Mesendoderm (in vitro differentiated cells): ENCODE data around the gene CEP85.

Experiments
- DNase-seq: peaks from one replicate; pipeline ENCODE4 v3.0.0; 2013
- H2AK5ac ChIP-seq: 2 replicates; pipeline ENCODE4 v1.6.1; 2013; ENCODE audit warnings: low read length, inconsistent platforms
- H2BK120ac ChIP-seq: 2 replicates; pipeline ENCODE4 v1.6.1; 2013; ENCODE audit warnings: low read depth, mild to moderate bottlenecking, low read length, moderate library complexity, mixed read lengths
- H2BK15ac ChIP-seq: replicated peaks from 2 replicates; pipeline ENCODE4 v1.6.1; 2013; ENCODE audit warnings: low read depth, mild to moderate bottlenecking, moderate library complexity
- H2BK5ac ChIP-seq: 2 replicates; pipeline ENCODE4 v1.6.1; 2013; ENCODE audit warnings: low read length, inconsistent platforms
- H3K18ac ChIP-seq: 2 replicates; pipeline ENCODE4 v1.6.1; 2013; ENCODE audit warnings: mild to moderate bottlenecking, low read length, mixed read lengths
- H3K23ac ChIP-seq: one replicate; pipeline ENCODE4 v1.6.1; 2013; ENCODE audit warnings: low read length
- H3K27ac ChIP-seq: 2 replicates; pipeline ENCODE4 v1.5.1; 2013; ENCODE audit warnings: low read depth, mild to moderate bottlenecking, inconsistent platforms, low read length, moderate library complexity
- H3K27me3 ChIP-seq: 2 replicates; pipeline ENCODE4 v1.6.1; 2013; ENCODE audit warnings: low read length, control low read depth, mild to moderate bottlenecking, inconsistent platforms; ENCODE audit not compliant: insufficient read depth, poor library complexity
- H3K36me3 ChIP-seq: 2 replicates; pipeline ENCODE4 v1.6.1; 2013; ENCODE audit warnings: low read length, inconsistent platforms; ENCODE audit not compliant: control insufficient read depth, insufficient read depth
- H3K4ac ChIP-seq: one replicate; pipeline ENCODE4 v1.6.1; 2013; ENCODE audit warnings: low read depth, mild to moderate bottlenecking, low read length, moderate library complexity
- H3K4me1 ChIP-seq: 2 replicates; pipeline ENCODE4 v1.6.1; 2013; ENCODE audit warnings: low read depth, low read length, inconsistent platforms; ENCODE audit not compliant: control insufficient read depth
- H3K4me2 ChIP-seq: 2 replicates; pipeline ENCODE4 v1.6.1; 2013; ENCODE audit warnings: low read length
- H3K4me3 ChIP-seq: 2 replicates; pipeline ENCODE4 v1.5.1; 2013; ENCODE audit warnings: mild to moderate bottlenecking, low read length
- H3K56ac ChIP-seq: one replicate; pipeline ENCODE4 v1.6.1; 2013; ENCODE audit warnings: low read length
- H3K79me1 ChIP-seq: 2 replicates; pipeline ENCODE4 v1.6.1; 2013; ENCODE audit warnings: low read length, inconsistent platforms
- H3K79me2 ChIP-seq: 2 replicates; pipeline ENCODE4 v1.6.1; 2013; ENCODE audit warnings: mild to moderate bottlenecking, low read length; ENCODE audit not compliant: control insufficient read depth, insufficient read depth
- H3K9ac ChIP-seq: 2 replicates; pipeline ENCODE4 v1.6.1; 2013; ENCODE audit warnings: low read length, inconsistent platforms
- H4K5ac ChIP-seq: one replicate; pipeline ENCODE4 v1.6.1; 2013; ENCODE audit warnings: low read length
- H4K8ac ChIP-seq: one replicate; pipeline ENCODE4 v1.6.1; 2013; ENCODE audit warnings: low read depth, mild to moderate bottlenecking, control low read depth, low read length, moderate library complexity
- WGBS: extraction: QIAGEN DNeasy Blood & Tissue Kit; methylation state at CpG from one replicate; pipeline ENCODE4 v1.1.7; 2013; ENCODE audit warnings: low lambda C conversion rate, missing lambda C conversion rate; ENCODE audit not compliant: insufficient coverage; ENCODE audit errors: extremely low coverage; 5-methylcytosine and 5-hydroxymethylcytosine counted together

Gene CEP85

DNA sequence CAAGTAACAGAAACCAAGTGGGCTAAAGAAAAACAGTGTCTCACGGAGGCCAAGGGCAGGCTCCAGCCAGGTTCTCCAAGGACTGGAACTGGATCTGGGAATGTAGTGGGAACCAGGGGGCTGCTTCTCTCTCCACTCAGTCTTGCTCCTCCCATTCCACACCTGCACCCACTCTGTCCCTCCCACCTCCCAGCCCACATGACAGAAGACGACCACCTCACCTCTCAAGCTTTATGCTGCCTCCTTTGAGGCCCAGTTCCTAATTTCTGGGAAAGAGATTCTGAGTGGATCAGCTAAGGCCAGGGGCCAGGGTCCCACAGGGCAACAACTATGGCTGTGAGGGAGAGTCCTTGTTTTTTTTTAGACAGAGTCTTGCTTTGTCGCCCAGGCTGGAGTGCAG lies 18.8 kb upstream of the CEP85 start:
- no peak overlapping the region for H3K23ac ChIP-seq
- H3K79me2 ChIP-seq: no peaks in the 10 kb centered on the region
- no peak overlapping the region for H2AK5ac ChIP-seq
- H3K4me1 ChIP-seq: no peaks in the 10 kb centered on the region
- no peak overlapping the region for H3K18ac ChIP-seq
- no peak overlapping the region for H3K4me3 ChIP-seq
- H4K8ac ChIP-seq: no peak overlapping the region
- no peak overlapping the region for H3K9ac ChIP-seq
- no peak for DNase-seq
- no peak overlapping the region for H2BK120ac ChIP-seq
- H3K4ac ChIP-seq: no peak overlapping the region
- H2BK15ac ChIP-seq: no peak overlapping the region
- no peaks in the 10 kb centered on the region for H3K79me1 ChIP-seq
- H3K27ac ChIP-seq: no peak overlapping the region
- no peak overlapping the region for H4K5ac ChIP-seq
- H3K4me2 ChIP-seq: no peak overlapping the region
- H3K36me3 ChIP-seq: no peaks in the 10 kb centered on the region
- no peak overlapping the region for H2BK5ac ChIP-seq
- WGBS: no CpG with 5 or more reads among the region's 3 CpGs
- no peak overlapping the region for H3K56ac ChIP-seq
- no peaks in the 10 kb centered on the region for H3K27me3 ChIP-seq

DNA sequence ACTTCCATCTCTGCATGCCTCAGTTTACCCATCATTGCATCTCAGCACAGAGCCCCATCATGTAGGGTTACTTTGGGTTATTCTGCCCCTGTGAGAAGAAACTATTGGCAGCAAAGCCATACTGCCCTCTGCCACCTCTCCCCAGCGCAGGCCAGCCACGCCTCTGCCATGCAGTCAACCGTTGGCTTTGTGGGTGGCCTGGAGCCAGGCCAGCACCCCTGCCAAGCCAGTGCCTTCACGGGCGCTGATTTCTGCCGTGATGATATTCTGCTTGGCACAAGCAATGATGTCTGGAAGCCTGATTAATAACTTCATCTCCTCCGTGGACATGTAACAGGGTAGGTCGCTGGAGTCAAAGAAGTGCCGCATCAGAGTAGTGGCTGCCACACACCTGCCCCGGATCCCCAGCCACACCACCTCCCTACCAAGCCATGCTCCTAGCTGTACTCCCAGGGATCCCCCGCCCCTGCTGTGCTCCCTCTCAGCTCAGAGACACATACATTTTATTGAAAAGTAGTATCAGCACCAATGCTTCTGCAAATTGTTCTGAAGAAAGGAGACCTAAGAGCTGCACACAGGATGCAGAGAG lies 15.0 kb upstream of the CEP85 start:
- Histone ChIP-seq H2BK5ac (no peak overlapping the region), H3K79me2 (no peaks in the 10 kb centered on the region), H3K27me3 (no peaks in the 10 kb centered on the region), H3K36me3 (no peaks in the 10 kb centered on the region), H3K4ac (no peak overlapping the region), H2AK5ac (no peak overlapping the region), H3K56ac (no peak overlapping the region), H3K27ac (no peak overlapping the region), H2BK15ac (no peak overlapping the region), H4K5ac (no peak overlapping the region), H2BK120ac (no peak overlapping the region), H3K23ac (no peak overlapping the region), H3K18ac (no peak overlapping the region), H3K79me1 (no peaks in the 10 kb centered on the region), H4K8ac (no peak overlapping the region), H3K4me3 (no peak overlapping the region), H3K4me2 (no peak overlapping the region), H3K4me1 (no peaks in the 10 kb centered on the region), H3K9ac (no peak overlapping the region)
- WGBS: no CpG with 5 or more reads among the region's 11 CpGs
- DNase-seq: no peak

DNA sequence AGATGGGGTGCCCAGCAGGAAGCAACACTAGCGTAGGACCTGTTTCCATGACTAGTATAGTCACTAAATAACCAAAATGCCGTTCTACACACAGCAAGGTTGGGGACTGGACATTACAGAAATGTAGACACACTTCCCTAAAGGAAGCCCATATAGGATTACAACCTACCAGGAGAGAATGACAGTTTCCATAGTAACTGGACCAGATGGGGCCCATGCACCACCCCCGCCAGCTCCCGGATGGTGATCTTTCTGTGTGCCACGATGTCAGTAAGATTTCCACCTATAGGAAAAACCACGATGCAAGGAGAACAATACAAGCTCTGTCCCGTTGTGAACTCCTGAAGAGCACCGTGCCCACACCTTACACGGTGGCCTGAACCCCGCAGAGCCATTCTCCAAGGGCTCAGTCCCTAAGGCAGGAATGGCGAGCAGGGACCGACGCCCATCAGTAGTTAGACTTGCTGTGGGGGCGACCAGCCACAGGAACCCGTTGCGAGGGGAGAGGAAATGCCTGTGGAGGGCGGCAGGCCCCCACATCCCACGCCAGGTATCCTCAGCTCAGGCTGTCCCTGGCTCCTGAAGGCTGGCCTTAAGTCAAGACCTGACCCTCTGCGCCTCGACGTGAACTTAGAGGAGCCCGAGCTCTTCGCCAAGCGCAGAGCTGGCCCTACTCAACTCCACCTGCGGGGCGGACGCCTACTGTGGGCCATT lies 13.6 kb upstream of the CEP85 start:
- no peak for DNase-seq
- Histone ChIP-seq H4K8ac (no peak overlapping the region), H3K27me3 (no peaks in the 10 kb centered on the region), H3K27ac (no peak overlapping the region), H3K4ac (no peak overlapping the region), H3K56ac (no peak overlapping the region), H2BK5ac (no peak overlapping the region), H3K36me3 (no peaks in the 10 kb centered on the region), H2BK120ac (no peak overlapping the region), H3K4me3 (no peak overlapping the region), H3K23ac (no peak overlapping the region), H3K4me2 (no peak overlapping the region), H3K79me2 (no peaks in the 10 kb centered on the region), H4K5ac (no peak overlapping the region), H3K9ac (no peak overlapping the region), H2AK5ac (no peak overlapping the region), H3K79me1 (no peaks in the 10 kb centered on the region), H3K18ac (no peak overlapping the region), H2BK15ac (no peak overlapping the region), H3K4me1 (no peaks in the 10 kb centered on the region)
- WGBS: no CpG with 5 or more reads among the region's 27 CpGs

DNA sequence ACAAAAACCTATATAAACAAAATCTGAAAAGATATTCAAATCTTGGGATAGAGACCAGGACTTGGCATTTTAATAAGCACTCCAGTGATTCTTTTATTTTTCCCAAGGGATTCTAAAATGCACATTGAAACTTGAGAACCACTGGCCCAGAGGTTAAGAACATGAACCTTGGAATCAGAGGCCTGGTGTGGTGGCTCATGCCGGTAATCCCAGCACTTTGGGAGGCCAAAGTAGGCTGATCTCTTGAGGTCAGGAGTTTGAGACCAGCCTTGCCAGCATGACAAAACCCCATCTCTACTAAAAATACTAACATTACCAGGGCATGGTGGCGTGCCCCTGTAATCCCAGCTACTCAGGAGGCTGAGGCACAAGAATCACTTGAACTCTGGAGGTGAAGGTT lies 12.9 kb upstream of the CEP85 start:
- no peaks in the 10 kb centered on the region for H3K4me1 ChIP-seq
- DNase-seq: no peak
- no peak overlapping the region for H3K18ac ChIP-seq
- H3K4me2 ChIP-seq: no peak overlapping the region
- no peak overlapping the region for H3K56ac ChIP-seq
- no peak overlapping the region for H4K8ac ChIP-seq
- H2BK5ac ChIP-seq: no peak overlapping the region
- H3K79me2 ChIP-seq: no peaks in the 10 kb centered on the region
- no peak overlapping the region for H2BK15ac ChIP-seq
- no peak overlapping the region for H3K9ac ChIP-seq
- H2BK120ac ChIP-seq: no peak overlapping the region
- no peak overlapping the region for H3K23ac ChIP-seq
- WGBS: no CpG with 5 or more reads among the region's 2 CpGs
- no peaks in the 10 kb centered on the region for H3K27me3 ChIP-seq
- H4K5ac ChIP-seq: no peak overlapping the region
- no peak overlapping the region for H3K4me3 ChIP-seq
- H2AK5ac ChIP-seq: no peak overlapping the region
- H3K36me3 ChIP-seq: no peaks in the 10 kb centered on the region
- H3K27ac ChIP-seq: no peak overlapping the region
- no peaks in the 10 kb centered on the region for H3K79me1 ChIP-seq
- H3K4ac ChIP-seq: no peak overlapping the region

DNA sequence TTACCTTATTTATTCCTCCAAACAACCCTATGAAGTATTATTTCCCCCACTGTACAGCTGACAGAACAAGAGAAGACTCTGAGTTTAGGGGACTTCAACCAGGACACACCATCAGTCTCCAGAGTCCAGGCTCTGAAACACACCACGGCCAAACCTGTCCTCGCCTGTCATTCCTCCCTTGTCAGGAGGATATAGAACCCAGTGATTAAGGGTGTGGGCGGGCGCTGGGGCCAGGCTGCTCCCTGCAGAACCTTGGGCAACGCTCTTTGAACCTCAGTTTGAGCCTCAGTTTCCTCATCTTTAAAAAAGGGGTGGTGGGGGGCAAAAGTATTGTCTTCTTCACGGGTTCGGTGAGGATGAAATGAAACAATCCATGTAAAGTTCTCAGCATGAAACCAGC lies 9.4 kb upstream of the CEP85 start:
- Histone ChIP-seq H3K18ac (no peak overlapping the region), H3K36me3 (no peaks in the 10 kb centered on the region), H3K4ac (no peak overlapping the region), H2BK5ac (no peak overlapping the region), H3K27me3 (no peaks in the 10 kb centered on the region), H2BK15ac (no peak overlapping the region), H4K5ac (no peak overlapping the region), H2BK120ac (no peak overlapping the region), H3K4me3 (no peak overlapping the region), H4K8ac (no peak overlapping the region), H3K23ac (no peak overlapping the region), H2AK5ac (no peak overlapping the region), H3K4me1 (no peaks in the 10 kb centered on the region), H3K56ac (no peak overlapping the region), H3K79me1 (no peaks in the 10 kb centered on the region), H3K27ac (no peak overlapping the region), H3K4me2 (no peak overlapping the region), H3K79me2 (no peaks in the 10 kb centered on the region), H3K9ac (no peak overlapping the region)
- no CpG with 5 or more reads among the region's 7 CpGs for WGBS
- no peak for DNase-seq
